Hepatocyte (in vitro differentiated cells): ENCODE data around the gene ANO10. TPM values are rescaled to one million over a fixed set of nuclear protein-coding genes. Genes with fewer than 3 reads are reported as not detected.
"Not testable (repeated sequence)": the region's sequence is repeated elsewhere in the genome, so short reads cannot be mapped to it uniquely, and the experiment has no call there.

Experiments
- DNase-seq: peaks from one replicate; pipeline ENCODE4 v3.0.0-alpha.2; 2016; ENCODE audit warnings: low spot score
- H2AFZ ChIP-seq: fragments of 200-600 bp; sonication (generic); 2 replicates; pipeline ENCODE4 v1.6.0; 2016; ENCODE audit warnings: antibody characterized with exemption, mild to moderate bottlenecking
- H3K27ac ChIP-seq: fragments of 200-600 bp; sonication (generic); 2 replicates; pipeline ENCODE4 v1.5.1; 2016; ENCODE audit warnings: mild to moderate bottlenecking
- H3K27me3 ChIP-seq: fragments of 200-600 bp; sonication (generic); 2 replicates; pipeline ENCODE4 v1.6.1; 2016
- H3K36me3 ChIP-seq: fragments of 200-600 bp; sonication (generic); replicated peaks from 2 replicates; pipeline ENCODE4 v1.5.1; 2016; ENCODE audit warnings: low read depth; ENCODE audit not compliant: insufficient read depth
- H3K4me1 ChIP-seq: fragments of 200-600 bp; sonication (generic); 2 replicates; pipeline ENCODE4 v1.5.1; 2016; ENCODE audit warnings: mild to moderate bottlenecking, moderate library complexity; ENCODE audit not compliant: insufficient read depth
- H3K4me2 ChIP-seq: fragments of 200-600 bp; sonication (generic); 2 replicates; pipeline ENCODE4 v1.6.0; 2016
- H3K4me3 ChIP-seq: fragments of 200-600 bp; sonication (generic); 2 replicates; pipeline ENCODE4 v1.5.1; 2016; ENCODE audit warnings: mild to moderate bottlenecking
- H3K79me2 ChIP-seq: fragments of 200-600 bp; sonication (generic); 2 replicates; pipeline ENCODE4 v1.6.0; 2017; ENCODE audit warnings: mild to moderate bottlenecking
- H3K9me2 ChIP-seq: fragments of 200-600 bp; sonication (generic); replicated peaks from 2 replicates; pipeline ENCODE4 v1.6.0; 2017; ENCODE audit warnings: mild to moderate bottlenecking; ENCODE audit not compliant: insufficient read depth
- H3K9me3 ChIP-seq: fragments of 200-600 bp; sonication (generic); 2 replicates; pipeline ENCODE4 v1.5.1; 2016; ENCODE audit warnings: low read depth, mild to moderate bottlenecking
- H4K20me1 ChIP-seq: fragments of 200-600 bp; sonication (generic); 2 replicates; pipeline ENCODE4 v1.6.0; 2016; ENCODE audit warnings: mild to moderate bottlenecking; ENCODE audit not compliant: insufficient read depth, poor library complexity, severe bottlenecking
- CTCF ChIP-seq: fragments of 200-600 bp; sonication (generic); IDR thresholded peaks from 2 replicates; pipeline ENCODE4 v1.5.1; 2016; ENCODE audit warnings: antibody characterized with exemption, mild to moderate bottlenecking; ENCODE audit not compliant: poor library complexity
- EZH2 ChIP-seq: fragments of 200-600 bp; sonication (generic); IDR thresholded peaks from 2 replicates; pipeline ENCODE4 v1.6.1; 2016; ENCODE audit warnings: antibody characterized with exemption, mild to moderate bottlenecking, borderline replicate concordance
- EZH2phosphoT487 ChIP-seq: fragments of 200-600 bp; sonication (generic); IDR thresholded peaks from one replicate; pipeline ENCODE4 v1.6.1; 2018; ENCODE audit warnings: antibody characterized with exemption, mild to moderate bottlenecking, low read depth, moderate library complexity; ENCODE audit not compliant: unreplicated experiment, severe bottlenecking
- WGBS: methylation state at CpG from one replicate; pipeline ENCODE4 v1.1.6; 2016; ENCODE audit warnings: low lambda C conversion rate; ENCODE audit errors: missing lambda C conversion rate; 5-methylcytosine and 5-hydroxymethylcytosine counted together
- polyA plus RNA-seq: library from polyadenylated mRNA; unstranded; fragments of >200 nt; fragmentation: Nextera tagmentation; extraction: Ambion mirVana; gene quantifications from 2 replicates; pipeline ENCODE4 v1.2.1, GENCODE V29; 2016
- total RNA-seq: library from RNA; depleted of rRNA; stranded (reverse); fragments of >200 nt; gene quantifications from 2 replicates; pipeline ENCODE4 v1.2.3, GENCODE V29; 2014

ANO10 gene
- total and polyA plus RNA-seq, 2 experiments from 2014 or later, result 28.5 to 33.5 TPM

DNA sequence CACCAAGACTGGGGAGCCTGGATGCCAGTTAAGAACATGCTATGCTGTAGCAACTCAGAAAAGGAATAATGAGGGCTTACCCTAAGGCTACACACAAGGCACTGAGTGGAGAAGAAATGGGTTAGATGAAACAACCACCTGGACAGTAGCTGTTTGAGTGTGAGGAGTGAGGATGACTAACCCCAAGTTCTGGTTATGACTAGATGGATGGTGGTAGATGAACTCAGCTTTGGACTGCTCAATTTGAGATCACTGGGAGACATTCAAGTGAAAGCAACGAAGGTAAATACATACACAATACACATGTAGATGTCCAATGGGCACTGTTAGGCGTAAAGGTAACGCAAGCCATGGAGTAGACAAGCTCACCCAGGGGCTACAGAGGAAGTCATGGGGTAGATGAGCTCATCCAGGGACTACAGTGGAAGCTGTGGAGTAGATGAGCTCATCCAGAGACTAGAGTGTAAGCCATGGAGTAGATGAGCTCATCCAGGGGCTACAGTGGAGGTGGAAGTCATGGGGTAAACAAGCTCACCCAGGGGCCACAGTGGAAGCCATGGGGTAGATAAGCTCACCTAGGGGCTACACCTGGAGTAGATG, 98.3 kb downstream of the ANO10 start:
- Histone ChIP-seq H3K4me2 (no peak overlapping the region), H3K9me2 (no peaks in the 10 kb centered on the region), H3K27me3 (no peaks in the 10 kb centered on the region), H3K27ac (peak overlapping the region; percentile 68), H2AFZ (no peak overlapping the region), H4K20me1 (no peaks in the 10 kb centered on the region), H3K79me2 (no peaks in the 10 kb centered on the region), H3K4me1 (no peaks in the 10 kb centered on the region), H3K36me3 (peaks cover 2% of the 10 kb centered on the region), H3K4me3 (no peak overlapping the region), H3K9me3 (no peaks in the 10 kb centered on the region)
- TF ChIP-seq EZH2phosphoT487 (no peak), EZH2 (no peak), CTCF (no peak)
- no peak for DNase-seq
- 100% methylated on average over 3 of the region's 3 CpGs for WGBS

DNA sequence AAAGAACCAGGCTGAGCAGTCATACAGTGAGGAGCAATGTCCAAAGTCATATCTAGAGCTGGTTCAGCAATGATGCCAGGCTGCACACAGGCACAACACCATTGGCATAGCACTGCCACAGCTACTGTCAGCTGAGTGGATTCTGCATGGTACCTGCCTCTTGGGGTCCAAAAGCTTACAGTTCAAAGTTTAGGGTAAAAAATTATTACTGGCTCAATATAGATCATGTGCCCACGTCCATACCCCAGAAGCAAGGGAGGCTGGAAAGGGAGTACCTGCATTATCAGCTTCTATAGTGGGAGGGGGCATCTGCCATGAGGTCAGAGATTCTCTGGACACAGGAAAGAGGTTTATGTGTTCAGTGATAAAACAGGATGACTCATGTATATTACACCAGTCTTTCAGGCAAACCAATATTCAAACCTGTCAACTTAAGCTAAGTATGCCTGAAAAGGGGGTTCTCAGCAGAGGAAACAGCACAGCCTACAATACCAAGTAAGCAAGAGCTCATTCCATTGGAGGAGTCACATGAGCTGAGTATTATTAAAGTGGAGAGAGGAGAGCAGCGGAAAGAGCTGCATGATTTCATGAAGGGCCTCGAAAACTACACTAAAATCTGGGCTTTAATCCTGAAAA, 99.0 kb downstream of the ANO10 start:
- no peaks in the 10 kb centered on the region for H3K9me3 ChIP-seq
- H4K20me1 ChIP-seq, result no peaks in the 10 kb centered on the region
- no peaks in the 10 kb centered on the region for H3K9me2 ChIP-seq
- H3K27ac ChIP-seq, result peak overlapping the region; percentile 68
- no peak overlapping the region for H3K4me3 ChIP-seq
- DNase-seq, result peak; percentile 32
- no peak overlapping the region for H2AFZ ChIP-seq
- H3K79me2 ChIP-seq, result no peaks in the 10 kb centered on the region
- H3K36me3 ChIP-seq, result peaks cover 2% of the 10 kb centered on the region
- 80% methylated on average over 3 of the region's 3 CpGs for WGBS
- TF ChIP-seq EZH2phosphoT487 (no peak), EZH2 (no peak), CTCF (no peak)
- H3K27me3 ChIP-seq, result no peaks in the 10 kb centered on the region
- no peak overlapping the region for H3K4me2 ChIP-seq
- no peaks in the 10 kb centered on the region for H3K4me1 ChIP-seq

- DNase-seq, result no peak
- no peak for TF ChIP-seq EZH2
- no peak for TF ChIP-seq CTCF
- no peak for TF ChIP-seq EZH2phosphoT487
- Histone ChIP-seq H3K9me2 (no peaks in the 10 kb centered on the region), H3K4me1 (peaks cover 4% of the 10 kb centered on the region), H3K4me3 (no peak overlapping the region), H3K79me2 (no peaks in the 10 kb centered on the region), H3K9me3 (no peaks in the 10 kb centered on the region), H3K36me3 (no peaks in the 10 kb centered on the region), H3K27me3 (no peaks in the 10 kb centered on the region), H4K20me1 (no peaks in the 10 kb centered on the region), H3K27ac (no peak overlapping the region), H3K4me2 (no peak overlapping the region), H2AFZ (no peak overlapping the region)
- WGBS, result 98% methylated on average over 1 of the region's 1 CpG
Observed at GRCh38 chr3:43521941-43522340, 99.9 kb downstream of the ANO10 start.

DNA sequence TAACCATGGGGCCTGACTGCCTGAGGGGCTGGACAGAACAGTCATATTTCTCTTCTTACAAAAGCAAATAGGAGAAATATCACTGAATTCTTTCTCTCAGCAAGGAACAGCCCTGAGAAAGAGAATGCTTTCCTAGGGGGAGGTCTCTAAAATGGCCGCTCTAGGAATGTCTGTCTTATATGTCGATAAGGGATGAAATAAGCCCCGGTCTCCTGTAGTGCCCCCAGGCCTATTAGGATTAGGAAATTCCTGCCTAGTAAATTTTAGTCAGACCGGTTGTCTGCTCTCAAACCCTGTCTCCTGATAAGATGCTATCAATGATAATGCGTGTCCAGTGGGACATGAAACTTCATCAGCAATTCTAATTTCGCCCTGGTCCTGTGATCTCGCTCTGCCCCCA, 103.3 kb downstream of the ANO10 start:
- not testable (repeated sequence) for H3K9me3 ChIP-seq, H3K79me2 ChIP-seq, H2AFZ ChIP-seq, H3K9me2 ChIP-seq, H3K27ac ChIP-seq, DNase-seq, H4K20me1 ChIP-seq, H3K27me3 ChIP-seq, H3K4me3 ChIP-seq, H3K36me3 ChIP-seq, H3K4me2 ChIP-seq
- 96% methylated on average over 7 of the region's 7 CpGs for WGBS
- H3K4me1 ChIP-seq, result peaks cover 19% of the 10 kb centered on the region
